Liver (tissue), 9 donors: Measurements from ENCODE around the gene MTHFSD. TPM values are rescaled to one million over a fixed set of nuclear protein-coding genes. Genes with fewer than 3 reads are reported as not detected.

Experiments
- DNase-seq: peaks from one replicate; pipeline ENCODE4 v3.0.0-alpha.2; 2017; ENCODE audit warnings: low spot score
- H3K27ac ChIP-seq, 2 donors: one replicate each; pipeline ENCODE4 v1.7.0; 2013; ENCODE audit warnings: inconsistent platforms in 2 of 2, low read length in 2 of 2, control low read depth in 1 of 2, low read depth in 1 of 2, mild to moderate bottlenecking in 1 of 2
- H3K27me3 ChIP-seq, 4 donors: one replicate each; pipeline versions ENCODE4 v1.6.1 to v1.7.0; 2013; ENCODE audit warnings: low read length in 3 of 4, inconsistent platforms in 1 of 4, mild to moderate bottlenecking in 1 of 4, moderate library complexity in 1 of 4; ENCODE audit not compliant: control insufficient read depth in 4 of 4, insufficient read depth in 4 of 4
- H3K36me3 ChIP-seq, 4 donors: one replicate each; pipeline versions ENCODE4 v1.6.1 to v1.7.0; 2013; ENCODE audit warnings: low read length in 3 of 4, mild to moderate bottlenecking in 3 of 4, low read depth in 1 of 4, moderate library complexity in 1 of 4; ENCODE audit not compliant: control insufficient read depth in 4 of 4, insufficient read depth in 3 of 4
- H3K4me1 ChIP-seq, 4 donors: one replicate each; pipeline versions ENCODE4 v1.6.1 to v1.7.0; 2013; ENCODE audit warnings: low read length in 3 of 4, mild to moderate bottlenecking in 3 of 4, moderate library complexity in 1 of 4; ENCODE audit not compliant: control insufficient read depth in 4 of 4, insufficient read depth in 4 of 4
- H3K4me3 ChIP-seq, 3 donors: one replicate each; pipeline versions ENCODE4 v1.6.1 to v1.7.0; 2013; ENCODE audit warnings: low read length in 3 of 3, control low read depth in 1 of 3, low read depth in 1 of 3, mild to moderate bottlenecking in 1 of 3
- H3K9ac ChIP-seq, 2 donors: one replicate each; pipeline ENCODE4 v1.7.0; 2013; ENCODE audit warnings: low read length in 2 of 2, mild to moderate bottlenecking in 2 of 2, moderate library complexity in 2 of 2, control low read depth in 1 of 2, low read depth in 1 of 2
- H3K9me3 ChIP-seq, 4 donors: one replicate each; pipeline versions ENCODE4 v1.6.1 to v1.7.0; 2013; ENCODE audit warnings: low read length in 3 of 4; ENCODE audit not compliant: control insufficient read depth in 4 of 4
- CTCF ChIP-seq: fragments of 150-350 bp; IDR thresholded peaks from 2 replicates; pipeline ENCODE4 v1.5.1; 2017; ENCODE audit warnings: improper control_type of control experiment, low read depth, low read length; ENCODE audit not compliant: missing input control
- EGR1 ChIP-seq, 2 donors: IDR thresholded peaks; 2 replicates each; pipeline ENCODE4 v1.6.1; 2016 to 2018; ENCODE audit warnings: antibody characterized with exemption in 2 of 2, low read depth in 2 of 2
- FOXA1 ChIP-seq: IDR thresholded peaks from 2 replicates; pipeline ENCODE4 v1.6.1; 2016; ENCODE audit warnings: antibody characterized with exemption
- FOXA2 ChIP-seq: IDR thresholded peaks from 2 replicates; pipeline ENCODE4 v1.6.1; 2016; ENCODE audit warnings: antibody characterized with exemption
- GABPA ChIP-seq, 2 donors: IDR thresholded peaks in 1 of 2; conservative IDR thresholded peaks in 1 of 2; 2 replicates each; pipeline ENCODE4 v1.6.1; 2016; ENCODE audit warnings: antibody characterized with exemption in 2 of 2, mild to moderate bottlenecking in 1 of 2, moderate library complexity in 1 of 2
- HNF4G ChIP-seq: IDR thresholded peaks from 2 replicates; pipeline ENCODE4 v1.6.1; 2016; ENCODE audit warnings: antibody characterized with exemption
- JUND ChIP-seq, 2 donors: IDR thresholded peaks; 2 replicates each; pipeline ENCODE4 v1.6.1; 2016; ENCODE audit warnings: antibody characterized with exemption in 2 of 2
- NR2F2 ChIP-seq: IDR thresholded peaks from 2 replicates; pipeline ENCODE4 v1.6.1; 2016; ENCODE audit warnings: antibody characterized with exemption
- RAD21 ChIP-seq, 2 donors: IDR thresholded peaks; 2 replicates each; pipeline ENCODE4 v1.6.1; 2016; ENCODE audit warnings: antibody characterized with exemption in 2 of 2, mild to moderate bottlenecking in 2 of 2
- RXRA ChIP-seq, 2 donors: IDR thresholded peaks; 2 replicates each; pipeline ENCODE4 v1.6.1; 2017 to 2018; ENCODE audit warnings: antibody characterized with exemption in 2 of 2, mild to moderate bottlenecking in 1 of 2
- SP1 ChIP-seq: IDR thresholded peaks from 2 replicates; pipeline ENCODE4 v1.6.1; 2018; ENCODE audit warnings: antibody characterized with exemption, mild to moderate bottlenecking
- TAF1 ChIP-seq: conservative IDR thresholded peaks from 2 replicates; pipeline ENCODE4 v1.6.1; 2016; ENCODE audit warnings: antibody characterized with exemption, mild to moderate bottlenecking
- YY1 ChIP-seq: IDR thresholded peaks from 2 replicates; pipeline ENCODE4 v1.6.1; 2016; ENCODE audit warnings: antibody characterized with exemption, mild to moderate bottlenecking
- ZBTB33 ChIP-seq: IDR thresholded peaks from 2 replicates; pipeline ENCODE4 v1.6.1; 2016; ENCODE audit warnings: antibody characterized with exemption
- WGBS: extraction: QIAGEN DNeasy Blood & Tissue Kit; methylation state at CpG from one replicate; pipeline ENCODE4 v1.1.7; 2013; 5-methylcytosine and 5-hydroxymethylcytosine counted together
- polyA plus RNA-seq, 2 donors: library from polyadenylated mRNA; stranded (reverse) in 1 of 2; unstranded in 1 of 2; fragments of 200-250 nt in 1 of 2; fragments of >200 nt in 1 of 2; fragmentation: Nextera tagmentation in 1 of 2; extraction: Ambion mirVana in 1 of 2; gene quantifications; one replicate each; pipeline versions ENCODE4 v1.2.1 to v1.2.3, GENCODE V29; 2013 to 2015
- total RNA-seq, 2 donors: library from RNA; depleted of rRNA; stranded (reverse); fragments of >200 nt; gene quantifications; one replicate each; pipeline ENCODE4 v1.2.3, GENCODE V29; 2014
- TF ChIP-seq, protein P1 (sequence below): IDR thresholded peaks from 2 replicates; pipeline ENCODE4 v1.6.1; 2016; ENCODE audit warnings: antibody characterized with exemption
- TF ChIP-seq, protein P2 (sequence below): IDR thresholded peaks from 2 replicates; pipeline ENCODE4 v1.6.1; 2016; ENCODE audit warnings: antibody characterized with exemption
- TF ChIP-seq, protein P3 (sequence below): IDR thresholded peaks from 2 replicates; pipeline ENCODE4 v1.6.1; 2016; ENCODE audit warnings: antibody characterized with exemption, mild to moderate bottlenecking
- donor health status: healthy.
- donor health status: healthy.
- donor health status: healthy.
- donor health status: healthy.
- donor health status: healthy.

MTHFSD gene
- total and polyA plus RNA-seq, 4 donors, result 4.6 to 8.1 (median 6.5) TPM

GRCh38 chr16:86530251-86531190 lies 24.5 kb downstream of the MTHFSD start:
- Histone ChIP-seq H3K4me1 (no peaks in the 10 kb centered on the region), H3K27ac (peak overlapping the region in 1 of 2 donors; percentile 20), H3K4me3 (no peak overlapping the region), H3K27me3 (no peaks in the 10 kb centered on the region), H3K9me3 (no peaks in the 10 kb centered on the region), H3K36me3 (peaks cover 0 to 10% (median 5%) of the 10 kb centered on the region in 4 donors), H3K9ac (no peak overlapping the region)
- 89% methylated on average over 31 of the region's 31 CpGs for WGBS
- DNase-seq, result no peak
- TF ChIP-seq JUND (IDR thresholded peaks at IDR 0.05) (no peak), RAD21 (IDR thresholded peaks at IDR 0.05) (no peak), TAF1 (no peak), EGR1 (IDR thresholded peaks at IDR 0.05; ENCODE audit: low read depth in 2 of 2) (no peak), HNF4G (no peak), GABPA (IDR thresholded peaks at IDR 0.05 in 1 of 2, conservative IDR thresholded peaks at IDR 0.05 in 1 of 2) (no peak), FOXA2 (no peak), FOXA1 (no peak), YY1 (no peak), SP1 (no peak), CTCF (no peak), NR2F2 (no peak), ZBTB33 (no peak), RXRA (IDR thresholded peaks at IDR 0.05) (no peak)
- TF ChIP-seq, protein P1, sequence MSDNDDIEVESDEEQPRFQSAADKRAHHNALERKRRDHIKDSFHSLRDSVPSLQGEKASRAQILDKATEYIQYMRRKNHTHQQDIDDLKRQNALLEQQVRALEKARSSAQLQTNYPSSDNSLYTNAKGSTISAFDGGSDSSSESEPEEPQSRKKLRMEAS, result no peak
- TF ChIP-seq, protein P2, sequence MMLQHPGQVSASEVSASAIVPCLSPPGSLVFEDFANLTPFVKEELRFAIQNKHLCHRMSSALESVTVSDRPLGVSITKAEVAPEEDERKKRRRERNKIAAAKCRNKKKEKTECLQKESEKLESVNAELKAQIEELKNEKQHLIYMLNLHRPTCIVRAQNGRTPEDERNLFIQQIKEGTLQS, result no peak
- TF ChIP-seq, protein P3, sequence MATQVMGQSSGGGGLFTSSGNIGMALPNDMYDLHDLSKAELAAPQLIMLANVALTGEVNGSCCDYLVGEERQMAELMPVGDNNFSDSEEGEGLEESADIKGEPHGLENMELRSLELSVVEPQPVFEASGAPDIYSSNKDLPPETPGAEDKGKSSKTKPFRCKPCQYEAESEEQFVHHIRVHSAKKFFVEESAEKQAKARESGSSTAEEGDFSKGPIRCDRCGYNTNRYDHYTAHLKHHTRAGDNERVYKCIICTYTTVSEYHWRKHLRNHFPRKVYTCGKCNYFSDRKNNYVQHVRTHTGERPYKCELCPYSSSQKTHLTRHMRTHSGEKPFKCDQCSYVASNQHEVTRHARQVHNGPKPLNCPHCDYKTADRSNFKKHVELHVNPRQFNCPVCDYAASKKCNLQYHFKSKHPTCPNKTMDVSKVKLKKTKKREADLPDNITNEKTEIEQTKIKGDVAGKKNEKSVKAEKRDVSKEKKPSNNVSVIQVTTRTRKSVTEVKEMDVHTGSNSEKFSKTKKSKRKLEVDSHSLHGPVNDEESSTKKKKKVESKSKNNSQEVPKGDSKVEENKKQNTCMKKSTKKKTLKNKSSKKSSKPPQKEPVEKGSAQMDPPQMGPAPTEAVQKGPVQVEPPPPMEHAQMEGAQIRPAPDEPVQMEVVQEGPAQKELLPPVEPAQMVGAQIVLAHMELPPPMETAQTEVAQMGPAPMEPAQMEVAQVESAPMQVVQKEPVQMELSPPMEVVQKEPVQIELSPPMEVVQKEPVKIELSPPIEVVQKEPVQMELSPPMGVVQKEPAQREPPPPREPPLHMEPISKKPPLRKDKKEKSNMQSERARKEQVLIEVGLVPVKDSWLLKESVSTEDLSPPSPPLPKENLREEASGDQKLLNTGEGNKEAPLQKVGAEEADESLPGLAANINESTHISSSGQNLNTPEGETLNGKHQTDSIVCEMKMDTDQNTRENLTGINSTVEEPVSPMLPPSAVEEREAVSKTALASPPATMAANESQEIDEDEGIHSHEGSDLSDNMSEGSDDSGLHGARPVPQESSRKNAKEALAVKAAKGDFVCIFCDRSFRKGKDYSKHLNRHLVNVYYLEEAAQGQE, result no peak
